ENCODE data around the gene BAHCC1. TPM values are rescaled to one million over a fixed set of nuclear protein-coding genes. Genes with fewer than 3 reads are reported as not detected.

Gene BAHCC1
- total RNA-seq, 1 experiment from 2014 or later: 3.1 TPM

GRCh38 chr17:81465910-81466309, 70.7 kb downstream of the BAHCC1 start:
- Histone ChIP-seq H3K56ac (ENCODE audit: insufficient read length, low read depth, low read length) (no peak overlapping the region), H2AK5ac (ENCODE audit: insufficient read length, low read length) (no peak overlapping the region), H3K27ac (ENCODE audit: insufficient read length, low read depth, low read length) (no peak overlapping the region)

More at GRCh38 chr17:81465910-81466309, 70.7 kb downstream of the BAHCC1 start:
- Histone ChIP-seq H4K5ac (ENCODE audit: insufficient read length, low read depth, low read length) (no peak overlapping the region), H4K8ac (replicated peaks; ENCODE audit: insufficient read length, low read depth, low read length) (no peak overlapping the region), H2AFZ (ENCODE audit: low read length) (no peak overlapping the region), H2BK5ac (ENCODE audit: insufficient read length, low read length) (no peak overlapping the region), H3K4me1 (ENCODE audit: insufficient read depth, low read length) (no peaks in the 10 kb centered on the region), H2BK15ac (ENCODE audit: low read depth, low read length) (no peak overlapping the region), H2BK12ac (ENCODE audit: insufficient read length, low read depth, low read length) (no peak overlapping the region), H4K20me1 (ENCODE audit: control insufficient read depth, insufficient read depth, insufficient read length) (no peaks in the 10 kb centered on the region), H3T11ph (ENCODE audit: low read length) (no peak overlapping the region), H4K91ac (ENCODE audit: insufficient read length, low read depth, low read length) (no peak overlapping the region), H3K23ac (ENCODE audit: insufficient read length, low read depth, low read length) (no peak overlapping the region), H3K23me2 (ENCODE audit: insufficient read length, low read depth, low read length, poor library complexity, severe bottlenecking) (no peaks in the 10 kb centered on the region), H3K18ac (ENCODE audit: insufficient read length, low read depth, low read length) (no peak overlapping the region), H3K79me1 (ENCODE audit: insufficient read depth, low read depth, low read length, poor library complexity, severe bottlenecking) (no peaks in the 10 kb centered on the region), H3K9ac (ENCODE audit: extremely low read depth, insufficient read length, low read length) (no peak overlapping the region), H3K9me3 (ENCODE audit: control insufficient read depth, low read depth, low read length) (no peaks in the 10 kb centered on the region), H3K4me2 (ENCODE audit: insufficient read depth, insufficient read length, low read length) (no peak overlapping the region), H3K27me3 (ENCODE audit: insufficient read depth, low read length) (no peaks in the 10 kb centered on the region), H2BK120ac (ENCODE audit: low read depth, low read length, poor library complexity, severe bottlenecking) (no peak overlapping the region), H3K14ac (ENCODE audit: insufficient read depth, low read length) (no peak overlapping the region), H3K79me2 (ENCODE audit: insufficient read depth, low read length) (no peaks in the 10 kb centered on the region), H3K4ac (ENCODE audit: low read depth, low read length) (no peak overlapping the region), H2BK20ac (ENCODE audit: low read depth, low read length, poor library complexity, severe bottlenecking) (no peak overlapping the region)
- TF ChIP-seq CTCF (conservative IDR thresholded peaks at IDR 0.05): no peak
- Mint-ChIP-seq H3K36me3 (ENCODE audit: insufficient read depth in 1 of 3, low read depth in 3 of 3) (no peaks in the 10 kb centered on the region), H3K27me3 (ENCODE audit: low read depth) (no peaks in the 10 kb centered on the region; the same call in 1 of the 2 replicates), H3K9me3 (no peaks in the 10 kb centered on the region), H3K4me1 (peaks cover 0 to 5% of the 10 kb centered on the region in 2 experiments; a peak in 1 of 4 replicates), H3K27ac (no peak overlapping the region), H3K4me3 (no peak overlapping the region)
- WGBS (ENCODE audit: extremely low coverage, insufficient read length, low lambda C conversion rate): no CpG with 5 or more reads among the region's 17 CpGs
- DNase-seq: no peak
